Body of pancreas (tissue), 4 donors: ENCODE measurements around the gene KLHL26. TPM values are rescaled to one million over a fixed set of nuclear protein-coding genes. Genes with fewer than 3 reads are reported as not detected.

Experiments used
- ATAC-seq: fragments of 150-250 bp; one replicate; pipeline ENCODE4 v1.9.1; 2016
- DNase-seq, 4 donors: peaks; one replicate each; pipeline ENCODE4 v3.0.0-alpha.2; 2019
- H3K27ac ChIP-seq, 4 donors: fragments of 200-600 bp; sonication (generic); 1 replicate in 3 of 4; 2 replicates in 1 of 4; pipeline versions ENCODE4 v1.5.1 to v1.6.1; 2016 to 2019; ENCODE audit warnings: mild to moderate bottlenecking in 1 of 4, mixed read lengths in 1 of 4, moderate library complexity in 1 of 4
- H3K27me3 ChIP-seq, 2 donors: fragments of 200-600 bp; sonication (generic); one replicate each; pipeline ENCODE4 v1.6.0; 2016; ENCODE audit warnings: mild to moderate bottlenecking in 1 of 2
- H3K36me3 ChIP-seq, 2 donors: fragments of 200-600 bp; sonication (generic); replicated peaks in 1 of 2; 2 replicates each; pipeline ENCODE4 v1.5.1; 2016; ENCODE audit warnings: low read depth in 2 of 2; ENCODE audit not compliant: insufficient read depth in 1 of 2
- H3K4me1 ChIP-seq: fragments of 200-600 bp; sonication (generic); one replicate; pipeline ENCODE4 v1.6.0; 2016
- H3K4me3 ChIP-seq, 2 donors: fragments of 200-600 bp; sonication (generic); 1 replicate in 1 of 2; 2 replicates in 1 of 2; pipeline ENCODE4 v1.5.1; 2016 to 2019
- H3K9me3 ChIP-seq, 3 donors: fragments of 200-600 bp; sonication (generic); 1 replicate in 2 of 3; 2 replicates in 1 of 3; pipeline ENCODE4 v1.5.1; 2016
- CTCF ChIP-seq, 7 experiments: fragments of 450-650 bp in 4 of 7; fragments of 200-600 bp in 3 of 7; sonication (generic) in 3 of 7; IDR thresholded peaks; one replicate each; pipeline ENCODE4 v1.5.1; 2016 to 2019; ENCODE audit warnings: antibody characterized with exemption in 7 of 7
- POLR2A ChIP-seq, 3 donors: fragments of 450-650 bp; IDR thresholded peaks; one replicate each; pipeline ENCODE4 v1.6.1; 2016; ENCODE audit warnings: antibody characterized with exemption in 3 of 3, mild to moderate bottlenecking in 2 of 3
- WGBS, 2 donors: methylation state at CpG; one replicate each; pipeline ENCODE4 v1.1.5; 2017; 5-methylcytosine and 5-hydroxymethylcytosine counted together
- intact Hi-C: fragments of 100-400 bp; cut with DNase I; formaldehyde crosslinking; loops from one replicate; pipeline ENCODE4 v1.15.1; 2023
- small RNA-seq: library from RNA; depleted of rRNA; stranded (forward); fragments of <200 nt; gene quantifications from one replicate; pipeline ENCODE3, GENCODE V24; 2016
- total RNA-seq, 2 donors: library from RNA; depleted of rRNA; stranded (reverse); fragments of >200 nt; gene quantifications; one replicate each; pipeline ENCODE4 v1.1.0, GENCODE V29; 2016

The KLHL26 gene
- total RNA-seq, 2 donors from 2014 or later = 3.6 to 8.9 TPM

- Histone ChIP-seq H3K4me1 (no peaks in the 10 kb centered on the region), H3K27me3 (no peaks in the 10 kb centered on the region), H3K27ac (no peak overlapping the region), H3K36me3 (no peaks in the 10 kb centered on the region), H3K9me3 (no peaks in the 10 kb centered on the region), H3K4me3 (no peak overlapping the region)
- intact Hi-C loops = no loop called here
- ATAC-seq (no peak), DNase-seq (no peak)
- TF ChIP-seq POLR2A (IDR thresholded peaks at IDR 0.05) = no peak
- no peak for TF ChIP-seq CTCF (IDR thresholded peaks at IDR 0.05)
- 79 to 90% methylated on average over 11 to 13 of the region's 16 CpGs for whole genome bisulfite sequencing, 2 donors
Observed at GRCh38 chr19:18718846-18719458, 82.1 kb downstream of the KLHL26 start.

DNA sequence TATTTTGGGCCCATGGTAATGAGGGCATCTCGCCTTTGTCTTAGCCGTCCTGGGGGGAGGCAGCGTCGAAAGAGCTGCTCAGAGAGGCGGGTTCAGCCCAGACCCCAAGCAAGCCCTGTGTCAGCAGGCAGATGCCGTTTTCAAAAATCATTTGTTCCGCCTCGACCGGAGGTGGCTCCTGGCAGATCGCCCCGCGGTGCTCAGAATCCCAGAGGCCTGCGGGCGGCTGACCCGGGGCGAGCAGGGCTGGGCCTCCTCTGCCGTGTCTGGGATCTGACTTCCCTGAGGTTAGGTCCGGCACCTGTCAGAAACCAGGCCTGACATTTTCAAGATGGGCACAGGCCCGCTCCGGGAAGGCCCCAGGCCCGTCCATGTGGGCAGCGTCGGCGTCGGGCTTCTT lies 82.7 kb downstream of the KLHL26 start:
- Histone ChIP-seq H3K4me3 (no peak overlapping the region), H3K27ac (no peak overlapping the region), H3K36me3 (no peaks in the 10 kb centered on the region), H3K4me1 (no peaks in the 10 kb centered on the region), H3K27me3 (no peaks in the 10 kb centered on the region), H3K9me3 (no peaks in the 10 kb centered on the region)
- DNase-seq = no peak
- 78 to 98% methylated on average over 7 to 25 of the region's 25 CpGs for WGBS, 2 donors
- TF ChIP-seq CTCF (IDR thresholded peaks at IDR 0.05) (no peak), POLR2A (IDR thresholded peaks at IDR 0.05) (no peak)
- intact Hi-C loops = no loop called here
- no peak for ATAC-seq

Small RNA genes lying within 50 kb of the gene (small RNA-seq; reads per million reads assigned to genes)
- not detected for gene RN7SL155P

Other genes starting within 250 kb of the KLHL26 start
- 1 to 10 TPM in 1 of 2 donors, not detected in 1; 4.4 TPM for gene LRRC25, start 239.4 kb upstream of the KLHL26 start, total RNA-seq
- gene SSBP4, start 217.6 kb upstream of the KLHL26 start, total RNA-seq = 10 to 100 TPM; 50.1 to 63.9 TPM
- gene ISYNA1, start 198.9 kb upstream of the KLHL26 start, total RNA-seq = 10 to 100 TPM; 52.7 to 72.8 TPM
- 10 to 100 TPM; 12.5 to 14.2 TPM for gene ELL, start 115.0 kb upstream of the KLHL26 start, total RNA-seq
- gene FKBP8, start 93.5 kb upstream of the KLHL26 start, total RNA-seq = 100 to 1,000 TPM; 235 to 247 TPM
- 10 to 100 TPM; 62.6 to 71.1 TPM for gene KXD1, start 79.2 kb upstream of the KLHL26 start, total RNA-seq
- gene UBA52, start 65.2 kb upstream of the KLHL26 start, total RNA-seq = 100 to 1,000 TPM; 242 to 358 TPM
- gene REX1BD, start 48.2 kb upstream of the KLHL26 start, total RNA-seq = 100 to 1,000 TPM; 146 to 214 TPM
- 10 to 100 TPM; 23.3 to 40.2 TPM for gene CRLF1, start 30.2 kb upstream of the KLHL26 start, total RNA-seq
- 1 to 10 TPM in 1 of 2 donors, under 1 TPM in 1; 0.66 to 2.1 TPM for gene TMEM59L, start 24.2 kb upstream of the KLHL26 start, total RNA-seq
- 1 to 10 TPM; 4.9 to 6.5 TPM for gene CRTC1, start 46.7 kb downstream of the KLHL26 start, total RNA-seq
- 1 to 10 TPM in 1 of 2 donors, under 1 TPM in 1; 0.33 to 6.0 TPM for gene COMP, start 154.3 kb downstream of the KLHL26 start, total RNA-seq
- 10 to 100 TPM; 38.9 to 59.0 TPM for gene UPF1, start 194.9 kb downstream of the KLHL26 start, total RNA-seq